ENCODE results near the gene KCTD1. TPM values are rescaled to one million over a fixed set of nuclear protein-coding genes. Genes with fewer than 3 reads are reported as not detected.

KCTD1 gene
- total and polyA plus RNA-seq, 2 experiments from 2014 or later, result 5.4 to 13.8 TPM

DNA sequence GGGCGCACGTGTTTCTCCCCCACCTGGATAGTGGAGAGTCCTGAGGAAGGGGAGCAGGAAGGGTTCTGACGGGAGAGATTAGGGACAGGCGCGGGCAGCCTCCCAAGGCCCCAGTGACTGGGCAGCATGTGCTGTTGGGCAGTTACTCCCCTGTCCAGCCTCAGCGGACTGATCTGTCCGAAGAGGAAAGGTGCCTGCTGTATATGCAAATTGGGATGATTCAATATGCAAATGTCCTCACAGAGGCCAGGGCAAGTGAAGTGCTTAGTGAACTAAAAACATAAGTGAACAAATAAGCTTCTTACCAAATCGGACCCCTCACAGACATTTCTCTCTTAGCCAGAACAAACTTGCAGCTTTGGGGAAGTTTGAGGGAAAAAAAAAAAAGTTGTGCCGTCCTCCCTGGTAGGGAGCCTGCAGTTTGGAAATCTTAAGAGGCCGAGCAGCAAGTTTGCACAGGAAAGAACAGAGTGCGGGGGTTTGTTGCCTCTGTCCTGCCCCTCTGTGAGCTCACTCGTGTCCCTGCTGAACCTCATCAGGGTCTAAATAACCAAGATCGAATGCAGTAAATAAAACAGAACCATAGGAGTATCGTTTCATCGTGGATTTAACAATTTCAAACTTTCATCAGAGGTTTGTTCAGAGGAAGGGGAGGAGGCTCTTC, 141.4 kb downstream of the KCTD1 start:
- WGBS (ENCODE audit: low lambda C conversion rate, missing lambda C conversion rate), result 84% methylated on average over 15 of the region's 15 CpGs
- Histone ChIP-seq H3K4me1 (ENCODE audit: insufficient read depth) (no peaks in the 10 kb centered on the region), H3K9me3 (ENCODE audit: low read depth) (no peaks in the 10 kb centered on the region), H3K27ac (no peak overlapping the region), H3K4me2 (no peak overlapping the region), H3K27me3 (no peaks in the 10 kb centered on the region), H4K20me1 (ENCODE audit: insufficient read depth, poor library complexity, severe bottlenecking) (no peaks in the 10 kb centered on the region), H3K79me2 (no peaks in the 10 kb centered on the region), H3K9me2 (replicated peaks; ENCODE audit: insufficient read depth) (no peaks in the 10 kb centered on the region), H3K36me3 (replicated peaks; ENCODE audit: insufficient read depth, low read depth) (no peaks in the 10 kb centered on the region), H3K4me3 (no peak overlapping the region), H2AFZ (no peak overlapping the region)
- TF ChIP-seq EZH2 (IDR thresholded peaks at IDR 0.05; ENCODE audit: borderline replicate concordance), result no peak
- no peak for TF ChIP-seq EZH2phosphoT487 (IDR thresholded peaks at IDR 0.05; ENCODE audit: low read depth, severe bottlenecking, unreplicated experiment)
- TF ChIP-seq, protein P1, sequence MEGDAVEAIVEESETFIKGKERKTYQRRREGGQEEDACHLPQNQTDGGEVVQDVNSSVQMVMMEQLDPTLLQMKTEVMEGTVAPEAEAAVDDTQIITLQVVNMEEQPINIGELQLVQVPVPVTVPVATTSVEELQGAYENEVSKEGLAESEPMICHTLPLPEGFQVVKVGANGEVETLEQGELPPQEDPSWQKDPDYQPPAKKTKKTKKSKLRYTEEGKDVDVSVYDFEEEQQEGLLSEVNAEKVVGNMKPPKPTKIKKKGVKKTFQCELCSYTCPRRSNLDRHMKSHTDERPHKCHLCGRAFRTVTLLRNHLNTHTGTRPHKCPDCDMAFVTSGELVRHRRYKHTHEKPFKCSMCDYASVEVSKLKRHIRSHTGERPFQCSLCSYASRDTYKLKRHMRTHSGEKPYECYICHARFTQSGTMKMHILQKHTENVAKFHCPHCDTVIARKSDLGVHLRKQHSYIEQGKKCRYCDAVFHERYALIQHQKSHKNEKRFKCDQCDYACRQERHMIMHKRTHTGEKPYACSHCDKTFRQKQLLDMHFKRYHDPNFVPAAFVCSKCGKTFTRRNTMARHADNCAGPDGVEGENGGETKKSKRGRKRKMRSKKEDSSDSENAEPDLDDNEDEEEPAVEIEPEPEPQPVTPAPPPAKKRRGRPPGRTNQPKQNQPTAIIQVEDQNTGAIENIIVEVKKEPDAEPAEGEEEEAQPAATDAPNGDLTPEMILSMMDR (IDR thresholded peaks at IDR 0.05; ENCODE audit: poor library complexity), result no peak
- DNase-seq (ENCODE audit: low spot score), result no peak

DNA sequence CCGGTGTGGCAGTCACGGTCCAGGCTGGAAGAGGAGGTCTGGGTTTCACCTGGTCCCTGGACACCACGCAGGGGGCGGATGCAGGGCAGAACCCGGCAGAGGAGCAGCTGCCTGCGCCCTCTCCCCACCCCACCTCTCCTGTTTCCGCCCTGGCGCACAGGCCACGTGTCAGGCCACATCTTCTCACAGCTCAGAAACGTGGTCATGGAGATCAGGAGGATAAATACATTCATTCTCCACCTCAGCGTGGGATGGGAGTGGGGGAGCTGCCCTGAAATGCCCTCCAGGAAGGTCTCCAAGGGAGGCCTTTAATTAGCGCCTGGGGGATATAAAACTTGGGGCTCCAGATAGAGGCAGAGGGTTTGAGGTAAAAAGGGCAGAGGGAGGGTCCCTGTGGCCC, 142.0 kb downstream of the KCTD1 start:
- no peak overlapping the region for H3K4me2 ChIP-seq
- no peaks in the 10 kb centered on the region for H4K20me1 ChIP-seq (ENCODE audit: insufficient read depth, poor library complexity, severe bottlenecking)
- no peak for DNase-seq (ENCODE audit: low spot score)
- H3K27ac ChIP-seq, result no peak overlapping the region
- no peaks in the 10 kb centered on the region for H3K79me2 ChIP-seq
- TF ChIP-seq, protein P1 (IDR thresholded peaks at IDR 0.05; ENCODE audit: poor library complexity), result no peak
- TF ChIP-seq EZH2phosphoT487 (IDR thresholded peaks at IDR 0.05; ENCODE audit: low read depth, severe bottlenecking, unreplicated experiment) (no peak), EZH2 (IDR thresholded peaks at IDR 0.05; ENCODE audit: borderline replicate concordance) (no peak)
- H3K27me3 ChIP-seq, result no peaks in the 10 kb centered on the region
- no peaks in the 10 kb centered on the region for H3K9me3 ChIP-seq (ENCODE audit: low read depth)
- no peaks in the 10 kb centered on the region for H3K4me1 ChIP-seq (ENCODE audit: insufficient read depth)
- WGBS (ENCODE audit: low lambda C conversion rate, missing lambda C conversion rate), result 89% methylated on average over 12 of the region's 12 CpGs
- H3K9me2 ChIP-seq (replicated peaks; ENCODE audit: insufficient read depth), result no peaks in the 10 kb centered on the region
- H2AFZ ChIP-seq, result no peak overlapping the region
- H3K36me3 ChIP-seq (replicated peaks; ENCODE audit: insufficient read depth, low read depth), result no peaks in the 10 kb centered on the region
- no peak overlapping the region for H3K4me3 ChIP-seq

GRCh38 chr18:26405190-26405801, 143.1 kb downstream of the KCTD1 start:
- no peaks in the 10 kb centered on the region for H3K9me2 ChIP-seq (replicated peaks; ENCODE audit: insufficient read depth)
- no peaks in the 10 kb centered on the region for H3K4me1 ChIP-seq (ENCODE audit: insufficient read depth)
- no peaks in the 10 kb centered on the region for H4K20me1 ChIP-seq (ENCODE audit: insufficient read depth, poor library complexity, severe bottlenecking)
- H3K79me2 ChIP-seq, result no peaks in the 10 kb centered on the region
- H2AFZ ChIP-seq, result no peak overlapping the region
- no peak overlapping the region for H3K27ac ChIP-seq
- H3K36me3 ChIP-seq (replicated peaks; ENCODE audit: insufficient read depth, low read depth), result no peaks in the 10 kb centered on the region
- H3K27me3 ChIP-seq, result no peaks in the 10 kb centered on the region
- no peaks in the 10 kb centered on the region for H3K9me3 ChIP-seq (ENCODE audit: low read depth)
- no peak overlapping the region for H3K4me2 ChIP-seq
- no peak overlapping the region for H3K4me3 ChIP-seq
- TF ChIP-seq EZH2 (IDR thresholded peaks at IDR 0.05; ENCODE audit: borderline replicate concordance) (no peak), EZH2phosphoT487 (IDR thresholded peaks at IDR 0.05; ENCODE audit: low read depth, severe bottlenecking, unreplicated experiment) (no peak)
- TF ChIP-seq, protein P1 (IDR thresholded peaks at IDR 0.05; ENCODE audit: poor library complexity), result peak; percentile 51
- DNase-seq (ENCODE audit: low spot score), result peak; percentile 51
- WGBS (ENCODE audit: low lambda C conversion rate, missing lambda C conversion rate), result 70% methylated on average over 5 of the region's 5 CpGs

Small RNA genes lying within 50 kb of the gene (microRNA-seq; reads per million reads assigned to microRNA genes)
- gene MIR8057, result not detected

Small RNA genes lying within 50 kb of the gene (small RNA-seq; reads per million reads assigned to genes)
- gene MIR8057, result not detected
